Measurements from ENCODE around the gene ZDHHC24. TPM values are rescaled to one million over a fixed set of nuclear protein-coding genes. Genes with fewer than 3 reads are reported as not detected.

The ZDHHC24 gene
- polyA plus RNA-seq, 1 donor, result 4.6 TPM

GRCh38 chr11:66472054-66472453 is 73.8 kb downstream of the ZDHHC24 start:
- DNase-seq, result no peak

GRCh38 chr11:66471142-66471541 is 74.7 kb downstream of the ZDHHC24 start:
- DNase-seq, result no peak

Other genes with a start within 250 kb of the ZDHHC24 start
- 106 TPM for gene CD248, start 229.0 kb downstream of the ZDHHC24 start, polyA plus RNA-seq (ENCODE audit: insufficient read length)
- gene RIN1, start 209.6 kb downstream of the ZDHHC24 start, polyA plus RNA-seq (ENCODE audit: insufficient read length), result 11.5 TPM
- gene BRMS1, start 200.9 kb downstream of the ZDHHC24 start, polyA plus RNA-seq (ENCODE audit: insufficient read length), result 21.8 TPM
- 22.0 TPM for gene B4GAT1, start 198.4 kb downstream of the ZDHHC24 start, polyA plus RNA-seq (ENCODE audit: insufficient read length)
- 40.8 TPM for gene SLC29A2, start 174.3 kb downstream of the ZDHHC24 start, polyA plus RNA-seq (ENCODE audit: insufficient read length)
- 0.21 TPM for gene NPAS4, start 125.0 kb downstream of the ZDHHC24 start, polyA plus RNA-seq (ENCODE audit: insufficient read length)
- gene MRPL11, start 107.2 kb downstream of the ZDHHC24 start, polyA plus RNA-seq (ENCODE audit: insufficient read length), result 45.9 TPM
- 8.6 TPM for gene PELI3, start 79.1 kb downstream of the ZDHHC24 start, polyA plus RNA-seq (ENCODE audit: insufficient read length)
- 25.7 TPM for gene DPP3, start 65.6 kb downstream of the ZDHHC24 start, polyA plus RNA-seq (ENCODE audit: insufficient read length)
- 21.4 TPM for gene BBS1, start 35.4 kb downstream of the ZDHHC24 start, polyA plus RNA-seq (ENCODE audit: insufficient read length)
- 141 TPM for gene ACTN3, start 855 bp upstream of the ZDHHC24 start, polyA plus RNA-seq (ENCODE audit: insufficient read length)
- gene CTSF, start 22.6 kb upstream of the ZDHHC24 start, polyA plus RNA-seq (ENCODE audit: insufficient read length), result 27.0 TPM
- 0.25 TPM for gene CCDC87, start 47.0 kb upstream of the ZDHHC24 start, polyA plus RNA-seq (ENCODE audit: insufficient read length)
- 39.3 TPM for gene CCS, start 47.1 kb upstream of the ZDHHC24 start, polyA plus RNA-seq (ENCODE audit: insufficient read length)
- 51.5 TPM for gene RBM14, start 70.6 kb upstream of the ZDHHC24 start, polyA plus RNA-seq (ENCODE audit: insufficient read length)
- gene RBM4, start 92.7 kb upstream of the ZDHHC24 start, polyA plus RNA-seq (ENCODE audit: insufficient read length), result 141 TPM
- gene RBM4B, start 131.8 kb upstream of the ZDHHC24 start, polyA plus RNA-seq (ENCODE audit: insufficient read length), result 38.0 TPM
- 24.3 TPM for gene SPTBN2, start 183.2 kb upstream of the ZDHHC24 start, polyA plus RNA-seq (ENCODE audit: insufficient read length)